GM23338 (cell line): ENCODE measurements around the gene LRP1-AS. TPM values are rescaled to one million over a fixed set of nuclear protein-coding genes. Genes with fewer than 3 reads are reported as not detected.
A peak's percentile ranks its signal among the peaks of the same experiment; 100 is the strongest.

Source experiments
- ATAC-seq: fragments of 200-7000 bp; cut with Tn5 transposase; 3 replicates; pipeline ENCODE4 v1.9.1; 2020
- DNase-seq: peaks from one replicate; pipeline ENCODE4 v3.0.0-alpha.2; 2015; ENCODE audit warnings: low spot score
- H2AFZ ChIP-seq: fragments of 200-600 bp; sonication (generic); 2 replicates; pipeline ENCODE4 v1.8.0; 2016; ENCODE audit warnings: antibody characterized with exemption, mild to moderate bottlenecking, moderate library complexity
- H3F3A ChIP-seq: fragments of 200-600 bp; sonication (generic); replicated peaks from 2 replicates; pipeline ENCODE4 v1.8.0; 2017; ENCODE audit warnings: antibody characterized with exemption, mixed run types, low read depth
- H3K27ac ChIP-seq: fragments of 200-600 bp; sonication (generic); 2 replicates; pipeline ENCODE4 v1.6.1; 2016; ENCODE audit warnings: low read depth
- H3K27me3 ChIP-seq: fragments of 200-600 bp; sonication (generic); 2 replicates; pipeline ENCODE4 v1.8.0; 2016; ENCODE audit warnings: mild to moderate bottlenecking, mixed run types, moderate library complexity; ENCODE audit not compliant: insufficient read depth
- H3K36me3 ChIP-seq: fragments of 200-600 bp; sonication (generic); 2 replicates; pipeline ENCODE4 v1.8.0; 2016; ENCODE audit warnings: mild to moderate bottlenecking; ENCODE audit not compliant: insufficient read depth
- H3K4me1 ChIP-seq: fragments of 200-600 bp; sonication (generic); 2 replicates; pipeline ENCODE4 v1.8.0; 2016; ENCODE audit warnings: mild to moderate bottlenecking, moderate library complexity; ENCODE audit not compliant: insufficient read depth
- H3K4me2 ChIP-seq: fragments of 200-600 bp; sonication (generic); 2 replicates; pipeline ENCODE4 v1.7.1; 2017; ENCODE audit warnings: mixed run types
- H3K4me3 ChIP-seq: fragments of 200-600 bp; sonication (generic); 2 replicates; pipeline ENCODE4 v1.6.1; 2016; ENCODE audit warnings: mixed run types
- H3K79me2 ChIP-seq: fragments of 200-600 bp; sonication (generic); replicated peaks from 2 replicates; pipeline ENCODE4 v1.8.0; 2017; ENCODE audit warnings: mild to moderate bottlenecking; ENCODE audit not compliant: insufficient read depth
- H3K9me2 ChIP-seq: fragments of 200-600 bp; sonication (generic); 2 replicates; pipeline ENCODE4 v1.8.0; 2017; ENCODE audit not compliant: insufficient read depth
- H4K20me1 ChIP-seq: fragments of 200-600 bp; sonication (generic); replicated peaks from 2 replicates; pipeline ENCODE4 v1.8.0; 2017; ENCODE audit warnings: mild to moderate bottlenecking; ENCODE audit not compliant: insufficient read depth
- H3K27ac Mint-ChIP-seq: 2 replicates; pipeline ENCODE4 v1.8.0; 2020; ENCODE audit warnings: inconsistent platforms, mild to moderate bottlenecking, moderate library complexity, mixed read lengths
- H3K27me3 Mint-ChIP-seq: 3 replicates; pipeline ENCODE4 v1.8.0; 2022; ENCODE audit warnings: low read depth, mild to moderate bottlenecking, moderate library complexity, mixed read lengths, inconsistent platforms; ENCODE audit not compliant: insufficient read depth, poor library complexity
- H3K36me3 Mint-ChIP-seq: 3 replicates; pipeline ENCODE4 v1.8.0; 2021; ENCODE audit warnings: low read depth, mild to moderate bottlenecking, inconsistent platforms, moderate library complexity, mixed read lengths
- H3K4me1 Mint-ChIP-seq: 3 replicates; pipeline ENCODE4 v1.8.0; 2020; ENCODE audit warnings: mild to moderate bottlenecking, inconsistent platforms, mixed read lengths
- H3K4me3 Mint-ChIP-seq: 3 replicates; pipeline ENCODE4 v1.8.0; 2021; ENCODE audit warnings: moderate library complexity, mild to moderate bottlenecking, inconsistent platforms, mixed read lengths
- H3K9me3 Mint-ChIP-seq: 3 replicates; pipeline ENCODE4 v1.8.0; 2020; ENCODE audit warnings: moderate library complexity, mild to moderate bottlenecking, inconsistent platforms, mixed read lengths
- CREB1 ChIP-seq: fragments of 250-450 bp; sonication (Bioruptor Pico); IDR thresholded peaks from 2 replicates; pipeline ENCODE4 v1.5.0; 2020; ENCODE audit warnings: low read depth, mild to moderate bottlenecking, moderate library complexity
- CTCF ChIP-seq, 2 experiments: fragments of 200-600 bp in 1 of 2; sonication (generic) in 1 of 2; conservative IDR thresholded peaks; 2 replicates each; pipeline versions ENCODE4 v1.5.1 to v1.6.1; 2016 to 2017; ENCODE audit warnings: antibody characterized with exemption in 2 of 2, low read depth in 2 of 2, mild to moderate bottlenecking in 2 of 2, moderate library complexity in 1 of 2
- ETS1 ChIP-seq: IDR thresholded peaks from 2 replicates; pipeline ENCODE4 v1.6.1; 2016; ENCODE audit warnings: antibody characterized with exemption
- EZH2 ChIP-seq: fragments of 200-600 bp; sonication (generic); IDR thresholded peaks from one replicate; pipeline ENCODE4 v1.8.0; 2017; ENCODE audit warnings: antibody characterized with exemption, mild to moderate bottlenecking, low read depth; ENCODE audit not compliant: unreplicated experiment
- EZH2phosphoT487 ChIP-seq: fragments of 200-600 bp; sonication (generic); IDR thresholded peaks from one replicate; pipeline ENCODE4 v1.8.1; 2018; ENCODE audit warnings: antibody characterized with exemption; ENCODE audit not compliant: unreplicated experiment
- JUNB ChIP-seq: IDR thresholded peaks from one replicate; pipeline ENCODE4 v1.6.1; 2016; ENCODE audit warnings: antibody characterized with exemption; ENCODE audit not compliant: unreplicated experiment
- NANOG ChIP-seq: IDR thresholded peaks from 2 replicates; pipeline ENCODE4 v1.6.1; 2016; ENCODE audit warnings: antibody characterized with exemption, borderline replicate concordance
- POLR2AphosphoS5 ChIP-seq: IDR thresholded peaks from 2 replicates; pipeline ENCODE4 v1.6.1; 2016; ENCODE audit warnings: antibody characterized with exemption, low read depth
- STAT1 ChIP-seq: IDR thresholded peaks from one replicate; pipeline ENCODE4 v1.6.1; 2016; ENCODE audit warnings: antibody characterized with exemption; ENCODE audit not compliant: unreplicated experiment
- ZNF114 ChIP-seq: fragments of 250-450 bp; sonication (Bioruptor Pico); IDR thresholded peaks from 2 replicates; pipeline ENCODE4 v1.5.0; 2020; ENCODE audit warnings: mild to moderate bottlenecking, moderate library complexity
- ZNF331 ChIP-seq: fragments of 250-450 bp; sonication (Bioruptor Pico); IDR thresholded peaks from 2 replicates; pipeline ENCODE4 v1.5.0; 2020; ENCODE audit warnings: low read depth, mild to moderate bottlenecking, moderate library complexity
- ZNF462 ChIP-seq: fragments of 250-450 bp; sonication (Bioruptor Pico); IDR thresholded peaks from 2 replicates; pipeline ENCODE4 v1.5.0; 2020; ENCODE audit warnings: mild to moderate bottlenecking, moderate library complexity
- polyA plus RNA-seq: library from polyadenylated mRNA; unstranded; fragments of >200 nt; fragmentation: Nextera tagmentation; extraction: Ambion mirVana; gene quantifications from 2 replicates; pipeline ENCODE4 v1.2.1, GENCODE V29; 2016
- total RNA-seq: library from RNA; depleted of rRNA; stranded (reverse); fragments of >200 nt; shearing (Covaris generic); gene quantifications from 2 replicates; pipeline ENCODE4 v1.2.3, GENCODE V29; 2014

The LRP1-AS gene
- total and polyA plus RNA-seq, 2 experiments from 2014 or later = 0.86 TPM; not detected in 1

GRCh38 chr12:57148469-57149244 is 1.2 kb upstream of the LRP1-AS start:
- H3K9me3 Mint-ChIP-seq = no peaks in the 10 kb centered on the region
- 0 out of 2 replicates have a peak overlapping the region, but pooled peaks have one; percentile 17 for H3K27ac Mint-ChIP-seq
- no peak overlapping the region for H2AFZ ChIP-seq
- peaks cover 5% of the 10 kb centered on the region for H4K20me1 ChIP-seq
- H3K4me1 Mint-ChIP-seq = peaks cover 47% of the 10 kb centered on the region
- H3K27me3 ChIP-seq = no peaks in the 10 kb centered on the region
- 0 out of 2 replicates have a peak, but pooled peaks cover 3% of the 10 kb centered on the region for H3F3A ChIP-seq
- no peak for DNase-seq
- peak overlapping the region; percentile 59; the same call in 1 of the 2 replicates for H3K27ac ChIP-seq
- no peaks in the 10 kb centered on the region for H3K9me2 ChIP-seq
- no peaks in the 10 kb centered on the region for H3K4me1 ChIP-seq
- ATAC-seq = no peak
- no peak overlapping the region for H3K4me2 ChIP-seq
- H3K79me2 ChIP-seq = no peaks in the 10 kb centered on the region
- peaks cover 11% of the 10 kb centered on the region; the same call in 1 of the 2 replicates for H3K36me3 ChIP-seq
- peaks cover 86% of the 10 kb centered on the region for H3K36me3 Mint-ChIP-seq
- no peak overlapping the region for H3K4me3 Mint-ChIP-seq
- no peak overlapping the region for H3K4me3 ChIP-seq
- peaks cover 17% of the 10 kb centered on the region for H3K27me3 Mint-ChIP-seq
- TF ChIP-seq ZNF114 (CRISPR knock-in tag) = no peak
- TF ChIP-seq ETS1 = no peak
- TF ChIP-seq ZNF331 (CRISPR knock-in tag) = no peak
- TF ChIP-seq JUNB = no peak
- TF ChIP-seq EZH2phosphoT487 = no peak

GRCh38 chr12:57146092-57146491 is 1.3 kb downstream of the LRP1-AS start:
- Histone ChIP-seq H3K4me2 (no peak overlapping the region), H2AFZ (no peak overlapping the region), H3K27me3 (no peaks in the 10 kb centered on the region), H3K9me2 (no peaks in the 10 kb centered on the region), H3K27ac (no peak overlapping the region), H3K79me2 (peaks cover 5% of the 10 kb centered on the region), H3K36me3 (peaks cover 14% of the 10 kb centered on the region; the same call in 1 of the 2 replicates), H3K4me1 (no peaks in the 10 kb centered on the region), H4K20me1 (peaks cover 11% of the 10 kb centered on the region), H3K4me3 (no peak overlapping the region), H3F3A (0 out of 2 replicates have a peak, but pooled peaks cover 3% of the 10 kb centered on the region)
- Mint-ChIP-seq H3K9me3 (no peaks in the 10 kb centered on the region), H3K4me1 (peaks cover 32% of the 10 kb centered on the region), H3K27me3 (peaks cover 8% of the 10 kb centered on the region), H3K36me3 (peaks cover 94% of the 10 kb centered on the region), H3K27ac (no peak overlapping the region), H3K4me3 (no peak overlapping the region)
- no peak for ATAC-seq
- DNase-seq = no peak
- TF ChIP-seq ZNF114 (CRISPR knock-in tag) (no peak), POLR2AphosphoS5 (no peak), JUNB (no peak), CREB1 (CRISPR knock-in tag) (no peak), ZNF331 (CRISPR knock-in tag) (no peak), EZH2 (no peak), CTCF (conservative IDR thresholded peaks at IDR 0.05; ENCODE audit: low read depth in 2 of 2) (no peak), NANOG (no peak), STAT1 (no peak), EZH2phosphoT487 (no peak), ZNF462 (CRISPR knock-in tag) (no peak)
